ENCODE measurements around the gene NME7. TPM values are rescaled to one million over a fixed set of nuclear protein-coding genes. Genes with fewer than 3 reads are reported as not detected.
"Not testable (repeated sequence)": the region's sequence is repeated elsewhere in the genome, so short reads cannot be mapped to it uniquely, and the experiment has no call there.

NME7 gene
- total RNA-seq, 1 donor from 2014 or later, result 28.1 TPM

GRCh38 chr1:169305356-169305755 lies 62.2 kb downstream of the NME7 start:
- DNase-seq (ENCODE audit: low spot score), result no peak

- no peak for DNase-seq (ENCODE audit: low spot score)
Observed at GRCh38 chr1:169300854-169301253, 66.7 kb downstream of the NME7 start.

- no peak for DNase-seq (ENCODE audit: low spot score)
Observed at GRCh38 chr1:169298441-169298840, 69.2 kb downstream of the NME7 start.

GRCh38 chr1:169295846-169296245 lies 71.8 kb downstream of the NME7 start:
- no peak for DNase-seq (ENCODE audit: low spot score)

GRCh38 chr1:169295425-169295824 lies 72.2 kb downstream of the NME7 start:
- no peak for DNase-seq (ENCODE audit: low spot score)

- no peak for DNase-seq (ENCODE audit: low spot score)
Observed at GRCh38 chr1:169289016-169289415, 78.6 kb downstream of the NME7 start.

GRCh38 chr1:169288011-169288414 lies 79.6 kb downstream of the NME7 start:
- no peak for DNase-seq (ENCODE audit: low spot score)

GRCh38 chr1:169287280-169287679 lies 80.3 kb downstream of the NME7 start:
- no peak for DNase-seq (ENCODE audit: low spot score)

GRCh38 chr1:169281562-169281961 lies 86.0 kb downstream of the NME7 start:
- not testable (repeated sequence) for DNase-seq (ENCODE audit: low spot score)

- DNase-seq (ENCODE audit: low spot score), result no peak
Observed at GRCh38 chr1:169271098-169271497, 96.5 kb downstream of the NME7 start.

GRCh38 chr1:169266133-169266532 lies 101.5 kb downstream of the NME7 start:
- DNase-seq (ENCODE audit: low spot score), result no peak

- DNase-seq (ENCODE audit: low spot score), result no peak
Observed at GRCh38 chr1:169263059-169263458, 104.5 kb downstream of the NME7 start.

GRCh38 chr1:169261884-169262283 lies 105.7 kb downstream of the NME7 start:
- no peak for DNase-seq (ENCODE audit: low spot score)

- no peak for DNase-seq (ENCODE audit: low spot score)
Observed at GRCh38 chr1:169260478-169261151, 107.0 kb downstream of the NME7 start.

GRCh38 chr1:169259816-169260215 lies 107.8 kb downstream of the NME7 start:
- no peak for DNase-seq (ENCODE audit: low spot score)

GRCh38 chr1:169250795-169251194 lies 116.8 kb downstream of the NME7 start:
- DNase-seq (ENCODE audit: low spot score), result no peak

- DNase-seq (ENCODE audit: low spot score), result no peak
Observed at GRCh38 chr1:169250022-169250421, 117.6 kb downstream of the NME7 start.

GRCh38 chr1:169249611-169250010 lies 118.0 kb downstream of the NME7 start:
- no peak for DNase-seq (ENCODE audit: low spot score)

GRCh38 chr1:169245706-169246105 lies 121.9 kb downstream of the NME7 start:
- DNase-seq (ENCODE audit: low spot score), result no peak

- DNase-seq (ENCODE audit: low spot score), result no peak
Observed at GRCh38 chr1:169240449-169241232, 127.0 kb downstream of the NME7 start.

- no peak for DNase-seq (ENCODE audit: low spot score)
Observed at GRCh38 chr1:169236880-169237279, 130.7 kb downstream of the NME7 start.

GRCh38 chr1:169236143-169236542 lies 131.5 kb downstream of the NME7 start:
- no peak for DNase-seq (ENCODE audit: low spot score)

- DNase-seq (ENCODE audit: low spot score), result no peak
Observed at GRCh38 chr1:169235568-169235967, 132.0 kb downstream of the NME7 start.
